Ecto neural progenitor cell (in vitro differentiated cells): Measurements from ENCODE around the gene PLEKHO1.

Source experiments
- DNase-seq: peaks from one replicate; pipeline ENCODE4 v3.0.0-alpha.2; 2018; ENCODE audit warnings: low spot score

PLEKHO1 gene

GRCh38 chr1:150150133-150151021, 661 bp downstream of the PLEKHO1 start:
- DNase-seq = no peak

- DNase-seq = no peak
These were observed 1.8 kb downstream of the PLEKHO1 start for GRCh38 chr1:150151291-150152181.

- DNase-seq = no peak
These were observed 2.4 kb downstream of the PLEKHO1 start for GRCh38 chr1:150152182-150152536.

GRCh38 chr1:150152772-150153456, 3.2 kb downstream of the PLEKHO1 start:
- no peak for DNase-seq

- DNase-seq = no peak
These were observed 4.4 kb downstream of the PLEKHO1 start for GRCh38 chr1:150154143-150154542.

- no peak for DNase-seq
These were observed 5.8 kb downstream of the PLEKHO1 start for GRCh38 chr1:150155413-150156071.

GRCh38 chr1:150156868-150157603, 7.3 kb downstream of the PLEKHO1 start:
- no peak for DNase-seq

GRCh38 chr1:150159550-150159949, 9.8 kb downstream of the PLEKHO1 start:
- no peak for DNase-seq

GRCh38 chr1:150160964-150161621, 11.4 kb downstream of the PLEKHO1 start:
- no peak for DNase-seq

- DNase-seq = no peak
These were observed 12.2 kb downstream of the PLEKHO1 start for GRCh38 chr1:150161747-150162581.

- DNase-seq = no peak
These were observed 12.8 kb downstream of the PLEKHO1 start for GRCh38 chr1:150162582-150162861.

- peak; percentile 85 for DNase-seq
These were observed 13.4 kb downstream of the PLEKHO1 start for GRCh38 chr1:150162862-150163706.

GRCh38 chr1:150164224-150164623, 14.5 kb downstream of the PLEKHO1 start:
- DNase-seq = no peak

GRCh38 chr1:150164779-150165178, 15.1 kb downstream of the PLEKHO1 start:
- no peak for DNase-seq

GRCh38 chr1:150165622-150166612, 16.2 kb downstream of the PLEKHO1 start:
- peak; percentile 74 for DNase-seq

- peak; percentile 79 for DNase-seq
These were observed 19.4 kb downstream of the PLEKHO1 start for GRCh38 chr1:150168960-150169601.

- DNase-seq = no peak
These were observed 22.1 kb downstream of the PLEKHO1 start for GRCh38 chr1:150171801-150172200.
